Measurements from ENCODE around the gene ISG15. TPM values are rescaled to one million over a fixed set of nuclear protein-coding genes. Genes with fewer than 3 reads are reported as not detected.

The ISG15 gene
- total RNA-seq, 1 experiment from 2014 or later: 165 TPM

DNA sequence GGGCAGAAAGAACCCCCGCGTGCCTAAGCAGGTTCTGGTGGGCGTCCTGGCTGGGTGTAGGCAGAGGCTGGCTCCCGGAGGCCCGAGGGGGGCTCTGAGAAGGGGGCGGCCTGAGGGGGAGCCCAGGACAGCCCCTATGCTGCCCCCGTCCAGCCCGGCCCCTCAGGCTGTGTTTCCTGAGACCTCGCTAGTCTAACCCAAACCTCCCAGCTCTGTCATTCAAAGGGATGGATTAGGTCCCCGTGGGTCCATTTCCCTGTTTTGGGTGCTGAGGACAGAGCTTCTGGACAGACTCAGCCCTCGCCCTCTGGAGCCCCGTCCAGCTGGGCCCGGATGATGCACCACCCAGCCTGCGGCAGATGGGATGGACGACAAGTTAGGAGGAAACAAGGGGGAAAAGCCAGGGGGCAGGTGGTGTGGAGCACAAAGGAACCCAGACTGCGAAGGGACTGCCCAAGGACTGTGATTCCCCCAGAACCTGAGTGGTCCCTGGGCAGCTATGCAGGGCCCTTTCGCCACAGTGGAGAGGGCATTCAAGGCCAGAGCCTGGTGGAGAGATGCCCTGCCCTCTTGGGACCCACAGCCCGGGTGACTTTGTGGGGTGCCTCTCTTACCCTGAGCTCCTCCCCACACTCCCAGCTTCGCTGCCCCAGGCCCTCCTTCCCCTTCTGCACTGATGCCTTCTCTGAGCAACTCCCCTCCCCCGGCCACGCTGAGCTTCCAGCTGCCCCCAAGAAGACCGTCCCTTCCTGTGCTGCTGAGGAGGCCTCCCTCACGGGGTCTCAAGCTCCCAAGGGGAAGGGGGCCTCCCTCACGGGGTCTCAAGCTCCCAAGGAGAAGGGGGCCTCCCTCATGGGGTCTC, 16.2 kb upstream of the ISG15 start:
- H3K4me1 Mint-ChIP-seq (ENCODE audit: low read depth, unreplicated experiment): peaks cover 7% of the 10 kb centered on the region
- H3K9me3 Mint-ChIP-seq (ENCODE audit: low read depth, unreplicated experiment): no peaks in the 10 kb centered on the region
- peak overlapping the region; percentile 79 for H3K4me3 Mint-ChIP-seq (ENCODE audit: low read depth, unreplicated experiment)
- intact Hi-C loops (cut with micrococcal nuclease; ENCODE audit: unreplicated experiment): no loop called here
- H3K27ac Mint-ChIP-seq (ENCODE audit: unreplicated experiment): peak overlapping the region; percentile 36
- no TSS peak for BruUV-seq (replicated peaks)
- TF ChIP-seq, protein P1, sequence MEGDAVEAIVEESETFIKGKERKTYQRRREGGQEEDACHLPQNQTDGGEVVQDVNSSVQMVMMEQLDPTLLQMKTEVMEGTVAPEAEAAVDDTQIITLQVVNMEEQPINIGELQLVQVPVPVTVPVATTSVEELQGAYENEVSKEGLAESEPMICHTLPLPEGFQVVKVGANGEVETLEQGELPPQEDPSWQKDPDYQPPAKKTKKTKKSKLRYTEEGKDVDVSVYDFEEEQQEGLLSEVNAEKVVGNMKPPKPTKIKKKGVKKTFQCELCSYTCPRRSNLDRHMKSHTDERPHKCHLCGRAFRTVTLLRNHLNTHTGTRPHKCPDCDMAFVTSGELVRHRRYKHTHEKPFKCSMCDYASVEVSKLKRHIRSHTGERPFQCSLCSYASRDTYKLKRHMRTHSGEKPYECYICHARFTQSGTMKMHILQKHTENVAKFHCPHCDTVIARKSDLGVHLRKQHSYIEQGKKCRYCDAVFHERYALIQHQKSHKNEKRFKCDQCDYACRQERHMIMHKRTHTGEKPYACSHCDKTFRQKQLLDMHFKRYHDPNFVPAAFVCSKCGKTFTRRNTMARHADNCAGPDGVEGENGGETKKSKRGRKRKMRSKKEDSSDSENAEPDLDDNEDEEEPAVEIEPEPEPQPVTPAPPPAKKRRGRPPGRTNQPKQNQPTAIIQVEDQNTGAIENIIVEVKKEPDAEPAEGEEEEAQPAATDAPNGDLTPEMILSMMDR (IDR thresholded peaks at IDR 0.05; ENCODE audit: unreplicated experiment): no peak
- CTCF ChIA-PET: interaction anchor here (0.6 kb wide), 1 partner anchor 16 kb away, joined by 3 read pairs; no protein-coding TSS in a partner anchor
- H3K27me3 Mint-ChIP-seq (ENCODE audit: unreplicated experiment): no peaks in the 10 kb centered on the region
- H3K36me3 Mint-ChIP-seq (ENCODE audit: insufficient read depth, unreplicated experiment): peaks cover 56% of the 10 kb centered on the region
- DNase-seq: no peak

DNA sequence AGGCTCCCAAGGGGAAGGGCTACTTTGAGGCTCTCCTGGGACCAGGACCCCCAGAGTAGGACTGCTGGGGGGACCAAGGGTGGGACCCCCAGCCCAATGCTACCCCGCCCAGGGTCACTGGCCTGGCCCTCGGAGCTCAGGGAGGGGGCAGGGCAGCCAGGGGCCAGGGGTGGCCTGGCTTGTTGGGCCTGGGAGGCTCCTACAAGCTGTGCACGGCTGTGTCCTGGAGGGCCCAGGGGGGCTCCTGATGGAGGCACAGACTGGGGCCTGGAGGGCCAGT, 15.6 kb upstream of the ISG15 start:
- BruUV-seq (replicated peaks): no TSS peak
- CTCF ChIA-PET: no interaction called here
- intact Hi-C loops (cut with micrococcal nuclease; ENCODE audit: unreplicated experiment): no loop called here
- Mint-ChIP-seq H3K9me3 (ENCODE audit: low read depth, unreplicated experiment) (no peaks in the 10 kb centered on the region), H3K27ac (ENCODE audit: unreplicated experiment) (peak overlapping the region; percentile 36), H3K36me3 (ENCODE audit: insufficient read depth, unreplicated experiment) (peaks cover 61% of the 10 kb centered on the region), H3K4me1 (ENCODE audit: low read depth, unreplicated experiment) (peaks cover 7% of the 10 kb centered on the region), H3K4me3 (ENCODE audit: low read depth, unreplicated experiment) (peak overlapping the region; percentile 79), H3K27me3 (ENCODE audit: unreplicated experiment) (no peaks in the 10 kb centered on the region)
- no peak for DNase-seq
- TF ChIP-seq, protein P1 (IDR thresholded peaks at IDR 0.05; ENCODE audit: unreplicated experiment): no peak

DNA sequence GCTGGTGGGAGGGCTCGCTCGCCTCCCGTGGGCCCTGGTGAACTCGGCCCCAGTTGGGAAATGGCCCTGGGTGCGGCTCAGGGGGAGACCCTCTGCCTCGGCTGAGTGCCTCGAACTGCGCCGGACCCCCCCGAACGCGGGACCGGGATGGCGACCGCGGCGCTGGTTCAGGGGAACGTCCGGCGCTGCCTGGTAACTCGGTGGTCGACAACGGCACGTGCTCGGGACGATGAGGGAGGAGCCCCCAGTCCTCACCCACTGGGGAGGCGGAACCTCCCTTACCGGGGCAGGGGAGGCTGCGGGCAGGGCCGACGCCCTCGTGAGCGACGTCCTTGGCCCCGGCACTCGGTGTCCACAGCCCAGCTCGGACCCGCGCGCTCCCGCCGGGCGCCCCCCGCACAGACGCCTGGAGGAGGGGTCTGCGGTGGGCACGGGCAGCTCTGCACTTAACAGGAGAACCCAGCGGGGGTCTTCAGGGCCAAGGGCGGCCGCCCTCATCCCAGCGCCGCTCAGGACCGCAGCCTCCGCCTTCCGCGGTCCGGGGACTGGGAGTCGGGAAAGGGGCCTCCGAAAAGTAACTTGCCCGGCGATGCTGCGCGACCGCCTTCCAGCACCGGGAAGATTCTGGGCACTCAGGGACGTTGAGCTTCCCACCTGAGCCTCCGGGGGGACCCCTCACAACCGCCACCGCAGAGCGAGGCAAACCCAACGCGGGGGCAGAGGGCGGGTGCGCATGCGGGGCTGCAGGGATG, 15.1 kb upstream of the ISG15 start:
- peaks cover 7% of the 10 kb centered on the region for H3K4me1 Mint-ChIP-seq (ENCODE audit: low read depth, unreplicated experiment)
- H3K27me3 Mint-ChIP-seq (ENCODE audit: unreplicated experiment): no peaks in the 10 kb centered on the region
- intact Hi-C loops (cut with micrococcal nuclease; ENCODE audit: unreplicated experiment): no loop called here
- H3K36me3 Mint-ChIP-seq (ENCODE audit: insufficient read depth, unreplicated experiment): peaks cover 61% of the 10 kb centered on the region
- DNase-seq: no peak
- no TSS peak for BruUV-seq (replicated peaks)
- TF ChIP-seq, protein P1 (IDR thresholded peaks at IDR 0.05; ENCODE audit: unreplicated experiment): no peak
- no peak overlapping the region for H3K27ac Mint-ChIP-seq (ENCODE audit: unreplicated experiment)
- H3K9me3 Mint-ChIP-seq (ENCODE audit: low read depth, unreplicated experiment): no peaks in the 10 kb centered on the region
- peak overlapping the region; percentile 79 for H3K4me3 Mint-ChIP-seq (ENCODE audit: low read depth, unreplicated experiment)
- CTCF ChIA-PET: no interaction called here

DNA sequence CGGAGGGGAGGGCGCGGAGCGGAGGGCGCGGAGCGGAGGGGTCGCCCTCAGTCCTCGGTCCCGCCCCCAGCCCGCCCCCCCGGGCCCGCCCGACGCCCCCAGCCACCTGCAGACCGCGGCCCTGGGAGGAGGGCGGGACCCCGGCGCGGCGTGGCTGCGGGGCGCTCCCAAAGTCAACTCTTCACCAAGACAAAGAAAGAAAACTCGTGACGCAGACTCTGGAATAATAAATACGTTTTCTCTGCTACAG, 14.6 kb upstream of the ISG15 start:
- H3K36me3 Mint-ChIP-seq (ENCODE audit: insufficient read depth, unreplicated experiment): peaks cover 61% of the 10 kb centered on the region
- CTCF ChIA-PET: no interaction called here
- no peak for DNase-seq
- no TSS peak for BruUV-seq (replicated peaks)
- peak overlapping the region; percentile 79 for H3K4me3 Mint-ChIP-seq (ENCODE audit: low read depth, unreplicated experiment)
- intact Hi-C loops (cut with micrococcal nuclease; ENCODE audit: unreplicated experiment): no loop called here
- H3K4me1 Mint-ChIP-seq (ENCODE audit: low read depth, unreplicated experiment): peaks cover 7% of the 10 kb centered on the region
- H3K9me3 Mint-ChIP-seq (ENCODE audit: low read depth, unreplicated experiment): no peaks in the 10 kb centered on the region
- TF ChIP-seq, protein P1 (IDR thresholded peaks at IDR 0.05; ENCODE audit: unreplicated experiment): no peak
- no peaks in the 10 kb centered on the region for H3K27me3 Mint-ChIP-seq (ENCODE audit: unreplicated experiment)
- H3K27ac Mint-ChIP-seq (ENCODE audit: unreplicated experiment): no peak overlapping the region

Data from Calu3 (cell line).